ENCODE data around the gene SDCCAG8.

GRCh38 chr1:243349128-243349527, 93.3 kb downstream of the SDCCAG8 start:
- TF ChIP-seq CTCF (IDR thresholded peaks at IDR 0.05) (no peak), POLR2A (IDR thresholded peaks at IDR 0.05) (no peak)
